Measurements from ENCODE around the gene KDM3A.

Gene KDM3A

GRCh38 chr2:86446060-86446459, 4.9 kb downstream of the KDM3A start:
- no peak overlapping the region for H3K27ac ChIP-seq
- ChIA-PET POLR2A (ENCODE audit: low non-redundant PET) (no interaction called here), CTCF (no interaction called here)
- TF ChIP-seq CTCF (conservative IDR thresholded peaks at IDR 0.05; ENCODE audit: low read depth) = no peak
- DNase-seq (ENCODE audit: low spot score) = no peak

- CTCF ChIA-PET = interaction anchor here (0.5 kb wide), 1 partner anchor 154 kb away, joined by 3 read pairs; no protein-coding TSS in a partner anchor
- POLR2A ChIA-PET (ENCODE audit: low non-redundant PET) = no interaction called here
- H3K27ac ChIP-seq = no peak overlapping the region
- no peak for TF ChIP-seq CTCF (conservative IDR thresholded peaks at IDR 0.05; ENCODE audit: low read depth)
- peak; percentile 50 for DNase-seq (ENCODE audit: low spot score)
Observed at GRCh38 chr2:86453836-86454235, 12.7 kb downstream of the KDM3A start.

GRCh38 chr2:86454238-86454637, 13.1 kb downstream of the KDM3A start:
- ChIA-PET POLR2A (ENCODE audit: low non-redundant PET) (no interaction called here), CTCF (interaction anchor here (0.7 kb wide), 1 partner anchor 716 kb away, joined by 8 read pairs; no protein-coding TSS in a partner anchor)
- TF ChIP-seq CTCF (conservative IDR thresholded peaks at IDR 0.05; ENCODE audit: low read depth) = no peak
- no peak overlapping the region for H3K27ac ChIP-seq
- no peak for DNase-seq (ENCODE audit: low spot score)

GRCh38 chr2:86455181-86455580, 14.0 kb downstream of the KDM3A start:
- no peak for TF ChIP-seq CTCF (conservative IDR thresholded peaks at IDR 0.05; ENCODE audit: low read depth)
- no peak for DNase-seq (ENCODE audit: low spot score)
- POLR2A ChIA-PET (ENCODE audit: low non-redundant PET) = no interaction called here
- CTCF ChIA-PET = interaction anchor here (0.6 to 0.7 kb wide), 2 partner anchors 152 to 717 kb away, joined by 6 to 8 read pairs; no protein-coding TSS in a partner anchor
- no peak overlapping the region for H3K27ac ChIP-seq

GRCh38 chr2:86461042-86461743, 20.0 kb downstream of the KDM3A start:
- no peak for DNase-seq (ENCODE audit: low spot score)
- no peak for TF ChIP-seq CTCF (conservative IDR thresholded peaks at IDR 0.05; ENCODE audit: low read depth)
- CTCF ChIA-PET = no interaction called here
- POLR2A ChIA-PET (ENCODE audit: low non-redundant PET) = no interaction called here
- no peak overlapping the region for H3K27ac ChIP-seq

- POLR2A ChIA-PET (ENCODE audit: low non-redundant PET) = no interaction called here
- CTCF ChIA-PET = no interaction called here
- H3K27ac ChIP-seq = no peak overlapping the region
- TF ChIP-seq CTCF (conservative IDR thresholded peaks at IDR 0.05; ENCODE audit: low read depth) = no peak
- DNase-seq (ENCODE audit: low spot score) = no peak
Observed at GRCh38 chr2:86464652-86465051, 23.5 kb downstream of the KDM3A start.

Measured in RWPE1 (cell line).